ENCODE results near the gene SBF2. TPM values are rescaled to one million over a fixed set of nuclear protein-coding genes. Genes with fewer than 3 reads are reported as not detected.

SBF2 gene
- total RNA-seq, 1 donor from 2014 or later = 39.5 TPM

DNA sequence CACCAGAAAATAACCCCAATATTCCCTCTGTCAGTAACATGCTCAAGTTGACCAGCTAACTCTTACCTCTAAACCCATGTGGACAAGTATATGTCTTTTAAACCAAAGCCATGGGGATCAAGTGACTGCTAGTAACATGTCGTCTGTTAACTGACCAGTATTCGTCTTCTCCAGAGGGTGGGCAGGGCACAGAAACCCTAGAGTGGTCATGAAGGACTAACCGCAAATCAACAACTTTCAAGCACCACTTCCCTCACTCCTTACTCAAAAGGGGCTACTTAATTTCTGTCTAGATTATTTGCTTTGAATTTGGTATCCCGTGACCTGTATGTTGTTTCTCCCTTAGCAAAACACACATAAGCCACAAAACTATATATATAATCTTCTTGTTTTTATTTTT is 336.9 kb downstream of the SBF2 start:
- Mint-ChIP-seq H3K4me1 (ENCODE audit: unreplicated experiment) (peaks cover 4% of the 10 kb centered on the region), H3K27me3 (no peaks in the 10 kb centered on the region), H3K36me3 (peaks cover 22% of the 10 kb centered on the region), H3K27ac (no peak overlapping the region), H3K9me3 (no peaks in the 10 kb centered on the region), H3K4me3 (no peak overlapping the region)
- no peak for DNase-seq (ENCODE audit: extremely low spot score, unreplicated experiment)
- TF ChIP-seq, protein P1, sequence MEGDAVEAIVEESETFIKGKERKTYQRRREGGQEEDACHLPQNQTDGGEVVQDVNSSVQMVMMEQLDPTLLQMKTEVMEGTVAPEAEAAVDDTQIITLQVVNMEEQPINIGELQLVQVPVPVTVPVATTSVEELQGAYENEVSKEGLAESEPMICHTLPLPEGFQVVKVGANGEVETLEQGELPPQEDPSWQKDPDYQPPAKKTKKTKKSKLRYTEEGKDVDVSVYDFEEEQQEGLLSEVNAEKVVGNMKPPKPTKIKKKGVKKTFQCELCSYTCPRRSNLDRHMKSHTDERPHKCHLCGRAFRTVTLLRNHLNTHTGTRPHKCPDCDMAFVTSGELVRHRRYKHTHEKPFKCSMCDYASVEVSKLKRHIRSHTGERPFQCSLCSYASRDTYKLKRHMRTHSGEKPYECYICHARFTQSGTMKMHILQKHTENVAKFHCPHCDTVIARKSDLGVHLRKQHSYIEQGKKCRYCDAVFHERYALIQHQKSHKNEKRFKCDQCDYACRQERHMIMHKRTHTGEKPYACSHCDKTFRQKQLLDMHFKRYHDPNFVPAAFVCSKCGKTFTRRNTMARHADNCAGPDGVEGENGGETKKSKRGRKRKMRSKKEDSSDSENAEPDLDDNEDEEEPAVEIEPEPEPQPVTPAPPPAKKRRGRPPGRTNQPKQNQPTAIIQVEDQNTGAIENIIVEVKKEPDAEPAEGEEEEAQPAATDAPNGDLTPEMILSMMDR (conservative IDR thresholded peaks at IDR 0.05) = no peak

DNA sequence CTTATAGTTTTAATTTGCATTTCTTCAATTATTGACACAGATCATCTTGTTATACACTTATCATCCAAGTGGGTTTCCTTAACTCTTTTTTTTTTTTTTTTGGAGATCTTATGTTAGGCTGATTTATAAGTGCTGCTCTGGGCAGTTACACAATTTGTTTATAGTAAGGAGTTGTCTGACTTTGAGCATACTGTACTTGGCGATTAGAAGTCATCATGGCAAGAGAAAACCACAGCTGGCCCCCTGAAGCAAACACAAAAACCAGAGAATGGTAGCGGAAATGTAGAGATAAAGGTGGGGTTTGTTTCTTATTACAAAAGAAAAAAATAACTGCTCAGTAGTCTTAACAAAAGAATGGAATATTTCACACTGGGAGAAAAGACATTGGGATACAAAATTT is 337.5 kb downstream of the SBF2 start:
- Mint-ChIP-seq H3K4me3 (no peak overlapping the region), H3K27me3 (no peaks in the 10 kb centered on the region), H3K27ac (no peak overlapping the region), H3K9me3 (no peaks in the 10 kb centered on the region), H3K4me1 (ENCODE audit: unreplicated experiment) (peaks cover 9% of the 10 kb centered on the region), H3K36me3 (peaks cover 18% of the 10 kb centered on the region)
- TF ChIP-seq, protein P1 (conservative IDR thresholded peaks at IDR 0.05) = no peak
- no peak for DNase-seq (ENCODE audit: extremely low spot score, unreplicated experiment)

- TF ChIP-seq, protein P1 (conservative IDR thresholded peaks at IDR 0.05) = no peak
- no peak for DNase-seq (ENCODE audit: extremely low spot score, unreplicated experiment)
- Mint-ChIP-seq H3K4me3 (no peak overlapping the region), H3K4me1 (ENCODE audit: unreplicated experiment) (peaks cover 11% of the 10 kb centered on the region), H3K27me3 (no peaks in the 10 kb centered on the region), H3K36me3 (peaks cover 18% of the 10 kb centered on the region), H3K27ac (no peak overlapping the region), H3K9me3 (no peaks in the 10 kb centered on the region)
These were observed 338.6 kb downstream of the SBF2 start for GRCh38 chr11:9955391-9955790.

GRCh38 chr11:9953994-9954626 is 339.9 kb downstream of the SBF2 start:
- Mint-ChIP-seq H3K4me3 (no peak overlapping the region), H3K27ac (no peak overlapping the region), H3K9me3 (no peaks in the 10 kb centered on the region), H3K36me3 (peaks cover 6% of the 10 kb centered on the region), H3K4me1 (ENCODE audit: unreplicated experiment) (peaks cover 11% of the 10 kb centered on the region), H3K27me3 (no peaks in the 10 kb centered on the region)
- TF ChIP-seq, protein P1 (conservative IDR thresholded peaks at IDR 0.05) = no peak
- no peak for DNase-seq (ENCODE audit: extremely low spot score, unreplicated experiment)

DNA sequence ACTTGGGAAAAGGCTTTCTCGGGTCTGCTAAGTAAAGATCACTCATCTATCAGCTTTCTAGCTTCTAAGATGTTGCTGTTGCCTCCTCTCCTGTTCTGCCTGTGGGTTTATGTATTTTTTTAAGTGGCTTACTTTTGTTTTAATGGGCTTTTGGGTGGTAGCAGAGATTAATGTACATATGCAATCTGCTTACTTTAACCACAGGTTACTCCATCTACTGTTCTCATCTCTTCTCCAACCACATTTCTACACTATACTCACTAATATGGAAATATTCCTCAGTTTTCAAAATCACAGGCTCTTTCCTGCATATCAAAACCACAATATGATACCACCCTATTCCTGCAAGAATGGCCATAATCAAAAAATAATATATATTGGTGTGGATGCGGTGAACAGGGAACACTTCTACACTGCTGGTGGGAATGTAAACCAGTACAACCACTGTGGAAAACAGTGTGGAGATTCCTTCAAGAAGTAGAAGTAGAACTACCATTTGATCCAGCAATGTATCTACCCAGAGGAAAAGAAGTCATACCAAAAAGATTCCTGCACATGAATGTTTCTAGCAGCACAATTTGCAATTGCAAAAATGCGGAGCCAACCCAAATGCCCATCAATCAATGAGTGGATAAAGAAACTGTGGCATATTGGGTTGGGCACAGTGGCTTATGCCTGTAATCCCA is 341.4 kb downstream of the SBF2 start:
- no peak for DNase-seq (ENCODE audit: extremely low spot score, unreplicated experiment)
- Mint-ChIP-seq H3K4me1 (ENCODE audit: unreplicated experiment) (peaks cover 11% of the 10 kb centered on the region), H3K27me3 (no peaks in the 10 kb centered on the region), H3K36me3 (no peaks in the 10 kb centered on the region), H3K9me3 (no peaks in the 10 kb centered on the region), H3K4me3 (no peak overlapping the region), H3K27ac (no peak overlapping the region)
- TF ChIP-seq, protein P1 (conservative IDR thresholded peaks at IDR 0.05) = no peak
